HL-60 (cell line): ENCODE results near the gene ALG5.

Experiments used
- DNase-seq, 2 experiments: peaks; one replicate each; pipeline ENCODE4 v3.0.0-alpha.2; 2010 to 2020; ENCODE audit warnings: low read depth in 1 of 2, low spot score in 1 of 2
- H3K27ac ChIP-seq: fragments of 250-450 bp; sonication (Bioruptor Pico); replicated peaks from 2 replicates; pipeline ENCODE4 v1.5.1; 2020; ENCODE audit warnings: mild to moderate bottlenecking, moderate library complexity
- H3K27me3 ChIP-seq: fragments of 250-450 bp; sonication (Bioruptor Pico); 2 replicates; pipeline ENCODE4 v1.5.1; 2021; ENCODE audit warnings: mild to moderate bottlenecking, moderate library complexity; ENCODE audit not compliant: insufficient read depth, poor library complexity, severe bottlenecking
- H3K4me3 ChIP-seq: replicated peaks from 2 replicates; pipeline ENCODE4 v1.5.1; 2011; ENCODE audit warnings: mild to moderate bottlenecking, control low read depth, low read length; ENCODE audit not compliant: insufficient read depth
- CTCF ChIP-seq: IDR thresholded peaks from one replicate; pipeline ENCODE4 v1.5.1; 2011; ENCODE audit warnings: low read length, control low read depth, inconsistent platforms; ENCODE audit not compliant: insufficient read depth
- GABPA ChIP-seq: IDR thresholded peaks from 2 replicates; pipeline ENCODE4 v1.6.1; 2012; ENCODE audit warnings: low read depth
- POLR2AphosphoS5 ChIP-seq: IDR thresholded peaks from 2 replicates; pipeline ENCODE4 v1.6.1; 2012; ENCODE audit warnings: low read depth
- REST ChIP-seq: IDR thresholded peaks from 2 replicates; pipeline ENCODE4 v1.6.1; 2012; ENCODE audit warnings: low read depth; ENCODE audit not compliant: insufficient replicate concordance
- SPI1 ChIP-seq: IDR thresholded peaks from 2 replicates; pipeline ENCODE4 v1.6.1; 2012; ENCODE audit warnings: low read depth, mild to moderate bottlenecking, borderline replicate concordance

ALG5 gene

GRCh38 chr13:36913463-36913862 is 85.7 kb downstream of the ALG5 start:
- H3K4me3 ChIP-seq: no peak overlapping the region
- no peak overlapping the region for H3K27ac ChIP-seq
- H3K27me3 ChIP-seq: peaks cover 11% of the 10 kb centered on the region
- TF ChIP-seq GABPA (no peak), CTCF (no peak), SPI1 (no peak), POLR2AphosphoS5 (no peak), REST (no peak)
- no peak for DNase-seq

- DNase-seq: no peak
- TF ChIP-seq SPI1 (no peak), REST (no peak), GABPA (no peak), CTCF (no peak), POLR2AphosphoS5 (no peak)
- H3K27me3 ChIP-seq: peaks cover 9% of the 10 kb centered on the region
- no peak overlapping the region for H3K4me3 ChIP-seq
- H3K27ac ChIP-seq: no peak overlapping the region
Observed at GRCh38 chr13:36912973-36913372, 86.2 kb downstream of the ALG5 start.

- TF ChIP-seq REST: no peak
- no peak for TF ChIP-seq POLR2AphosphoS5
- TF ChIP-seq GABPA: no peak
- no peak for TF ChIP-seq CTCF
- no peak for TF ChIP-seq SPI1
- DNase-seq: no peak
- peaks cover 11% of the 10 kb centered on the region for H3K27me3 ChIP-seq
- H3K27ac ChIP-seq: no peak overlapping the region
- H3K4me3 ChIP-seq: no peak overlapping the region
Observed at GRCh38 chr13:36912369-36912768, 86.8 kb downstream of the ALG5 start.
